CD14-positive monocyte (primary cell): ENCODE results near the gene SYNM. TPM values are rescaled to one million over a fixed set of nuclear protein-coding genes. Genes with fewer than 3 reads are reported as not detected.

Experiments used
- DNase-seq, 3 donors: peaks; one replicate each; pipeline ENCODE4 v3.0.0-alpha.2; 2011 to 2022
- H2AFZ ChIP-seq: 2 replicates; pipeline ENCODE4 v1.6.0; 2012; ENCODE audit warnings: mild to moderate bottlenecking, low read depth, low read length, inconsistent platforms; ENCODE audit not compliant: insufficient read depth, poor library complexity, severe bottlenecking
- H3K27ac ChIP-seq, 2 donors: 1 replicate in 1 of 2; 2 replicates in 1 of 2; pipeline ENCODE4 v1.5.1; 2012 to 2013; ENCODE audit warnings: low read length in 2 of 2, control low read depth in 1 of 2, inconsistent platforms in 1 of 2, low read depth in 1 of 2, mild to moderate bottlenecking in 1 of 2
- H3K27me3 ChIP-seq, 2 donors: one replicate each; pipeline versions ENCODE4 v1.6.0 to v1.6.1; 2011 to 2013; ENCODE audit warnings: low read length in 2 of 2; ENCODE audit not compliant: control insufficient read depth in 2 of 2, insufficient read depth in 2 of 2
- H3K36me3 ChIP-seq, 2 donors: replicated peaks in 1 of 2; 1 replicate in 1 of 2; 2 replicates in 1 of 2; pipeline versions ENCODE4 v1.5.1 to v1.6.1; 2012 to 2013; ENCODE audit warnings: low read length in 2 of 2, control low read depth in 1 of 2, inconsistent platforms in 1 of 2, mild to moderate bottlenecking in 1 of 2; ENCODE audit not compliant: insufficient read depth in 2 of 2, control insufficient read depth in 1 of 2
- H3K4me1 ChIP-seq, 2 donors: 1 replicate in 1 of 2; 2 replicates in 1 of 2; pipeline versions ENCODE4 v1.5.1 to v1.6.1; 2012 to 2013; ENCODE audit warnings: low read length in 2 of 2, control low read depth in 1 of 2, inconsistent platforms in 1 of 2, mild to moderate bottlenecking in 1 of 2, moderate library complexity in 1 of 2; ENCODE audit not compliant: insufficient read depth in 2 of 2, control insufficient read depth in 1 of 2
- H3K4me2 ChIP-seq: replicated peaks from 2 replicates; pipeline ENCODE3; 2012; ENCODE audit warnings: low read length, moderate library complexity, mild to moderate bottlenecking; ENCODE audit not compliant: poor library complexity, severe bottlenecking; ENCODE audit errors: extremely low read depth
- H3K4me3 ChIP-seq, 3 experiments: fragments of 200-600 bp in 1 of 3; sonication (generic) in 1 of 3; replicated peaks in 1 of 3; 1 replicate in 2 of 3; 2 replicates in 1 of 3; pipeline ENCODE4 v1.5.1; 2011 to 2013; ENCODE audit warnings: low read length in 3 of 3, mild to moderate bottlenecking in 3 of 3, control low read depth in 2 of 3, low read depth in 2 of 3, inconsistent platforms in 1 of 3, moderate library complexity in 1 of 3
- H3K79me2 ChIP-seq: 2 replicates; pipeline ENCODE4 v1.6.0; 2012; ENCODE audit warnings: mild to moderate bottlenecking, control low read depth, inconsistent platforms, low read length, moderate library complexity; ENCODE audit not compliant: insufficient read depth
- H3K9ac ChIP-seq: 2 replicates; pipeline ENCODE4 v1.6.0; 2017; ENCODE audit warnings: low read length, mild to moderate bottlenecking; ENCODE audit not compliant: insufficient read depth, poor library complexity, severe bottlenecking
- H3K9me3 ChIP-seq, 2 donors: replicated peaks in 1 of 2; 1 replicate in 1 of 2; 2 replicates in 1 of 2; pipeline versions ENCODE4 v1.5.1 to v1.6.1; 2012 to 2013; ENCODE audit warnings: low read length in 2 of 2, control low read depth in 1 of 2; ENCODE audit not compliant: control insufficient read depth in 1 of 2, insufficient read depth in 1 of 2
- H4K20me1 ChIP-seq: 2 replicates; pipeline ENCODE4 v1.6.0; 2012; ENCODE audit warnings: mild to moderate bottlenecking, low read length, control low read depth, moderate library complexity; ENCODE audit not compliant: insufficient read depth
- H3K27ac Mint-ChIP-seq, 7 donors: one replicate each; pipeline ENCODE4 v1.8.0; 2020; ENCODE audit warnings: mild to moderate bottlenecking in 7 of 7, mixed read lengths in 7 of 7, moderate library complexity in 6 of 7, inconsistent platforms in 2 of 7
- H3K27me3 Mint-ChIP-seq, 3 donors: one replicate each; pipeline ENCODE4 v1.8.0; 2021 to 2022; ENCODE audit warnings: low read depth in 3 of 3, mild to moderate bottlenecking in 3 of 3, mixed read lengths in 3 of 3, moderate library complexity in 3 of 3, inconsistent platforms in 1 of 3
- H3K36me3 Mint-ChIP-seq, 2 donors: one replicate each; pipeline ENCODE4 v1.8.0; 2020; ENCODE audit warnings: mixed read lengths in 2 of 2, inconsistent platforms in 1 of 2, mild to moderate bottlenecking in 1 of 2
- H3K4me1 Mint-ChIP-seq: one replicate; pipeline ENCODE4 v1.8.0; 2020; ENCODE audit warnings: mild to moderate bottlenecking, mixed read lengths
- H3K4me3 Mint-ChIP-seq, 2 donors: one replicate each; pipeline ENCODE4 v1.8.0; 2020; ENCODE audit warnings: mild to moderate bottlenecking in 2 of 2, mixed read lengths in 2 of 2, moderate library complexity in 1 of 2
- H3K9me3 Mint-ChIP-seq, 7 donors: one replicate each; pipeline ENCODE4 v1.8.0; 2020 to 2022; ENCODE audit warnings: mixed read lengths in 7 of 7, mild to moderate bottlenecking in 6 of 7, moderate library complexity in 6 of 7, inconsistent platforms in 2 of 7
- CTCF ChIP-seq: fragments of 200-600 bp; IDR thresholded peaks from one replicate; pipeline ENCODE4 v1.8.0; 2022; ENCODE audit warnings: antibody characterized with exemption, mild to moderate bottlenecking
- WGBS: methylation state at CpG from one replicate; pipeline ENCODE4 v1.1.5; 2013; ENCODE audit warnings: missing lambda C conversion rate; ENCODE audit not compliant: insufficient coverage; 5-methylcytosine and 5-hydroxymethylcytosine counted together
- intact Hi-C, 2 donors: fragments of 100-400 bp; cut with micrococcal nuclease; formaldehyde crosslinking; loops; one replicate each; pipeline versions ENCODE4 v1.15.0 to v1.15.1; 2023
- polyA plus RNA-seq, 3 donors: library from polyadenylated mRNA; depleted of rRNA in 1 of 3; unstranded in 2 of 3; stranded (reverse) in 1 of 3; fragments of 300-500 nt in 2 of 3; fragments of >200 nt in 1 of 3; fragmentation: Illumina TruSeq in 2 of 3; gene quantifications; 1 replicate in 2 of 3; 2 replicates in 1 of 3; pipeline ENCODE4 v1.2.3, GENCODE V29; 2012 to 2021

The SYNM gene
- polyA plus RNA-seq, 3 donors: 0.04 to 0.05 TPM; not detected in 1

GRCh38 chr15:99090938-99091337 is 13.9 kb upstream of the SYNM start:
- H3K9me3 Mint-ChIP-seq: peaks cover 0 to 2% (median 0%) of the 10 kb centered on the region in 7 donors
- TF ChIP-seq CTCF: no peak
- Histone ChIP-seq H4K20me1 (no peaks in the 10 kb centered on the region), H3K9ac (no peak overlapping the region), H3K27me3 (no peaks in the 10 kb centered on the region), H3K4me3 (no peak overlapping the region), H3K27ac (no peak overlapping the region), H3K4me2 (no peak overlapping the region), H2AFZ (no peak overlapping the region), H3K36me3 (no peaks in the 10 kb centered on the region), H3K4me1 (peaks cover 2 to 9% of the 10 kb centered on the region in 2 donors), H3K79me2 (no peaks in the 10 kb centered on the region), H3K9me3 (no peaks in the 10 kb centered on the region)
- intact Hi-C loops: no loop called here
- H3K4me1 Mint-ChIP-seq: peaks cover 11% of the 10 kb centered on the region
- DNase-seq: no peak
- no peak overlapping the region for H3K27ac Mint-ChIP-seq
- H3K36me3 Mint-ChIP-seq: no peaks in the 10 kb centered on the region
- H3K4me3 Mint-ChIP-seq: no peak overlapping the region
- 100% methylated on average over 1 of the region's 1 CpG for WGBS
- peaks cover 0 to 5% (median 4%) of the 10 kb centered on the region in 3 donors for H3K27me3 Mint-ChIP-seq

GRCh38 chr15:99092554-99093172 is 12.2 kb upstream of the SYNM start:
- H3K4me1 Mint-ChIP-seq: peaks cover 11% of the 10 kb centered on the region
- H3K27me3 ChIP-seq: no peaks in the 10 kb centered on the region

More at GRCh38 chr15:99092554-99093172, 12.2 kb upstream of the SYNM start:
- no peak for TF ChIP-seq CTCF
- 94% methylated on average over 2 of the region's 13 CpGs for WGBS
- H3K9me3 Mint-ChIP-seq: peaks cover 0 to 2% (median 0%) of the 10 kb centered on the region in 7 donors
- intact Hi-C loops: no loop called here
- Histone ChIP-seq H2AFZ (no peak overlapping the region), H3K9ac (no peak overlapping the region), H3K4me2 (no peak overlapping the region), H3K79me2 (no peaks in the 10 kb centered on the region), H3K27ac (no peak overlapping the region), H4K20me1 (no peaks in the 10 kb centered on the region), H3K9me3 (no peaks in the 10 kb centered on the region), H3K36me3 (no peaks in the 10 kb centered on the region), H3K4me1 (peaks cover 2 to 9% of the 10 kb centered on the region in 2 donors), H3K4me3 (no peak overlapping the region)
- H3K36me3 Mint-ChIP-seq: no peaks in the 10 kb centered on the region
- H3K4me3 Mint-ChIP-seq: no peak overlapping the region
- peak overlapping the region in 1 of 7 donors; percentile 63 for H3K27ac Mint-ChIP-seq
- no peak for DNase-seq
- peaks cover 2 to 8% (median 6%) of the 10 kb centered on the region in 3 donors for H3K27me3 Mint-ChIP-seq
